GM10266 (cell line): ENCODE measurements around the gene GRIN2A.

Experiments
- DNase-seq: peaks from one replicate; pipeline ENCODE4 v3.0.0; 2012; ENCODE audit errors: extremely low spot score
- CTCF ChIP-seq: IDR thresholded peaks from 2 replicates; pipeline ENCODE4 v1.5.1; 2012; ENCODE audit warnings: mild to moderate bottlenecking, low read depth; ENCODE audit not compliant: control insufficient read depth, insufficient read depth; ENCODE audit errors: missing control alignments

The GRIN2A gene

GRCh38 chr16:9821331-9821730 is 360.9 kb downstream of the GRIN2A start:
- DNase-seq, result no peak
- TF ChIP-seq CTCF, result no peak

GRCh38 chr16:9820476-9821246 is 361.6 kb downstream of the GRIN2A start:
- TF ChIP-seq CTCF, result no peak
- DNase-seq, result no peak

- no peak for DNase-seq
- no peak for TF ChIP-seq CTCF
These were observed 363.5 kb downstream of the GRIN2A start for GRCh38 chr16:9818702-9819101.

- no peak for TF ChIP-seq CTCF
- DNase-seq, result no peak
These were observed 364.6 kb downstream of the GRIN2A start for GRCh38 chr16:9817586-9817985.

- no peak for TF ChIP-seq CTCF
- no peak for DNase-seq
These were observed 365.6 kb downstream of the GRIN2A start for GRCh38 chr16:9816644-9817043.

- no peak for TF ChIP-seq CTCF
- no peak for DNase-seq
These were observed 368.6 kb downstream of the GRIN2A start for GRCh38 chr16:9813665-9814064.

GRCh38 chr16:9808210-9808609 is 374.0 kb downstream of the GRIN2A start:
- no peak for TF ChIP-seq CTCF
- DNase-seq, result no peak
